Measurements from ENCODE around the gene ZC3H15.
"Not testable (repeated sequence)": the region's sequence is repeated elsewhere in the genome, so short reads cannot be mapped to it uniquely, and the experiment has no call there.

- TF ChIP-seq, protein P1, sequence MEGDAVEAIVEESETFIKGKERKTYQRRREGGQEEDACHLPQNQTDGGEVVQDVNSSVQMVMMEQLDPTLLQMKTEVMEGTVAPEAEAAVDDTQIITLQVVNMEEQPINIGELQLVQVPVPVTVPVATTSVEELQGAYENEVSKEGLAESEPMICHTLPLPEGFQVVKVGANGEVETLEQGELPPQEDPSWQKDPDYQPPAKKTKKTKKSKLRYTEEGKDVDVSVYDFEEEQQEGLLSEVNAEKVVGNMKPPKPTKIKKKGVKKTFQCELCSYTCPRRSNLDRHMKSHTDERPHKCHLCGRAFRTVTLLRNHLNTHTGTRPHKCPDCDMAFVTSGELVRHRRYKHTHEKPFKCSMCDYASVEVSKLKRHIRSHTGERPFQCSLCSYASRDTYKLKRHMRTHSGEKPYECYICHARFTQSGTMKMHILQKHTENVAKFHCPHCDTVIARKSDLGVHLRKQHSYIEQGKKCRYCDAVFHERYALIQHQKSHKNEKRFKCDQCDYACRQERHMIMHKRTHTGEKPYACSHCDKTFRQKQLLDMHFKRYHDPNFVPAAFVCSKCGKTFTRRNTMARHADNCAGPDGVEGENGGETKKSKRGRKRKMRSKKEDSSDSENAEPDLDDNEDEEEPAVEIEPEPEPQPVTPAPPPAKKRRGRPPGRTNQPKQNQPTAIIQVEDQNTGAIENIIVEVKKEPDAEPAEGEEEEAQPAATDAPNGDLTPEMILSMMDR (optimal IDR thresholded peaks at IDR 0.05 in 1 of 3, IDR thresholded peaks at IDR 0.05 in 1 of 3, conservative IDR thresholded peaks at IDR 0.05 in 1 of 3; ENCODE audit: extremely low read depth in 1 of 3, insufficient read depth in 2 of 3, low read length in 3 of 3) = not testable (repeated sequence)
- not testable (repeated sequence) for TF ChIP-seq EZH2 (IDR thresholded peaks at IDR 0.05; ENCODE audit: low read length)
Observed at GRCh38 chr2:186472722-186473493, 13.2 kb upstream of the ZC3H15 start.

Data from keratinocyte (primary cell).